IMR-90 (cell line): Measurements from ENCODE around the gene KRT77. TPM values are rescaled to one million over a fixed set of nuclear protein-coding genes. Genes with fewer than 3 reads are reported as not detected.

Source experiments
- ATAC-seq: fragments of 200-7000 bp; cut with Tn5 transposase; 2 replicates; pipeline ENCODE4 v1.9.1; 2020; ENCODE audit warnings: low read depth, mild to moderate bottlenecking, moderate library complexity
- BruUV-seq: library from RNA; stranded (reverse); fragments of 400-500 nt; replicated peaks from 2 replicates; lab custom pipeline; 2021; lab: Mats Ljungman, UMichigan
- CTCF ChIA-PET: fragments of 300-600 bp; formaldehyde crosslinking; extraction: SDS; loops from one replicate; lab custom pipeline; 2021; ENCODE audit warnings: antibody characterized with exemption; lab: Yijun Ruan, JAX
- POLR2A ChIA-PET: fragments of 300-600 bp; sonication (Branson Sonifier 250); formaldehyde crosslinking; loops from one replicate; lab custom pipeline; 2022; ENCODE audit warnings: antibody characterized with exemption; ENCODE audit not compliant: unreplicated experiment; lab: Charles Lee
- DNase-seq: peaks from one replicate; pipeline ENCODE4 v3.0.0; 2013
- H2AFZ ChIP-seq: replicated peaks from 2 replicates; pipeline ENCODE3; 2013; ENCODE audit warnings: low read length, mild to moderate bottlenecking; ENCODE audit not compliant: poor library complexity
- H2AK5ac ChIP-seq: 2 replicates; pipeline ENCODE4 v1.6.1; 2013; ENCODE audit warnings: low read depth, low read length, inconsistent platforms
- H2AK9ac ChIP-seq: replicated peaks from 2 replicates; pipeline ENCODE3; 2013; ENCODE audit warnings: mild to moderate bottlenecking, low read depth, low read length, moderate library complexity; ENCODE audit not compliant: poor library complexity
- H2BK120ac ChIP-seq: 2 replicates; pipeline ENCODE4 v1.6.1; 2013; ENCODE audit warnings: low read depth, low read length, inconsistent platforms
- H2BK15ac ChIP-seq: 3 replicates; pipeline ENCODE4 v1.6.1; 2013; ENCODE audit warnings: low read depth, low read length, inconsistent platforms
- H2BK20ac ChIP-seq: 2 replicates; pipeline ENCODE4 v1.6.1; 2013; ENCODE audit warnings: low read depth, mild to moderate bottlenecking, inconsistent platforms, low read length, moderate library complexity
- H2BK5ac ChIP-seq: 2 replicates; pipeline ENCODE4 v1.6.1; 2013; ENCODE audit warnings: mild to moderate bottlenecking, low read depth, low read length, inconsistent platforms; ENCODE audit not compliant: poor library complexity, severe bottlenecking
- H3K14ac ChIP-seq: replicated peaks from 2 replicates; pipeline ENCODE4 v1.6.1; 2013; ENCODE audit warnings: low read depth, low read length, inconsistent platforms
- H3K18ac ChIP-seq: 2 replicates; pipeline ENCODE4 v1.6.1; 2013; ENCODE audit warnings: low read depth, low read length, control low read depth
- H3K23ac ChIP-seq: 2 replicates; pipeline ENCODE4 v1.6.1; 2013; ENCODE audit warnings: low read depth, low read length, inconsistent platforms
- H3K27ac ChIP-seq: 2 replicates; pipeline ENCODE4 v1.5.1; 2013; ENCODE audit warnings: mild to moderate bottlenecking, control low read depth, low read length; ENCODE audit not compliant: insufficient read depth
- H3K27me3 ChIP-seq: 2 replicates; pipeline ENCODE4 v1.6.1; 2013; ENCODE audit warnings: low read length; ENCODE audit not compliant: control insufficient read depth, insufficient read depth
- H3K36me3 ChIP-seq: 2 replicates; pipeline ENCODE4 v1.6.1; 2013; ENCODE audit warnings: low read length, mixed read lengths; ENCODE audit not compliant: control insufficient read depth, insufficient read depth
- H3K4ac ChIP-seq: 2 replicates; pipeline ENCODE4 v1.6.1; 2013; ENCODE audit warnings: low read depth, low read length, inconsistent platforms
- H3K4me1 ChIP-seq: 2 replicates; pipeline ENCODE4 v1.6.1; 2013; ENCODE audit warnings: low read length, mixed read lengths; ENCODE audit not compliant: control insufficient read depth, insufficient read depth
- H3K4me2 ChIP-seq: 2 replicates; pipeline ENCODE4 v1.6.1; 2013; ENCODE audit warnings: low read depth, mild to moderate bottlenecking, control low read depth, low read length, moderate library complexity
- H3K4me3 ChIP-seq: 2 replicates; pipeline ENCODE4 v1.5.1; 2013; ENCODE audit warnings: low read depth, mild to moderate bottlenecking, control low read depth, low read length, moderate library complexity; ENCODE audit not compliant: insufficient read depth
- H3K56ac ChIP-seq: 2 replicates; pipeline ENCODE4 v1.6.1; 2013; ENCODE audit warnings: low read length, inconsistent platforms; ENCODE audit not compliant: insufficient read depth; ENCODE audit errors: extremely low read depth
- H3K79me1 ChIP-seq, 2 experiments: 2 replicates each; pipeline ENCODE4 v1.6.1; 2013; ENCODE audit warnings: low read length in 2 of 2, inconsistent platforms in 1 of 2, low read depth in 1 of 2
- H3K9ac ChIP-seq: 2 replicates; pipeline ENCODE4 v1.6.1; 2013; ENCODE audit warnings: low read depth, low read length, control low read depth
- H3K9me1 ChIP-seq: 2 replicates; pipeline ENCODE4 v1.6.1; 2013; ENCODE audit warnings: low read length, inconsistent platforms; ENCODE audit not compliant: insufficient read depth
- H3K9me3 ChIP-seq: 2 replicates; pipeline ENCODE4 v1.6.1; 2013; ENCODE audit warnings: low read length; ENCODE audit not compliant: control insufficient read depth, insufficient read depth
- H4K20me1 ChIP-seq: 2 replicates; pipeline ENCODE4 v1.6.1; 2013; ENCODE audit warnings: low read length, inconsistent platforms; ENCODE audit not compliant: insufficient read depth
- H4K5ac ChIP-seq: 2 replicates; pipeline ENCODE4 v1.6.1; 2013; ENCODE audit warnings: mild to moderate bottlenecking, low read depth, low read length, control low read depth
- H4K8ac ChIP-seq, 2 experiments: 2 replicates each; pipeline ENCODE4 v1.6.1; 2013; ENCODE audit warnings: low read depth in 2 of 2, low read length in 2 of 2, control low read depth in 1 of 2, inconsistent platforms in 1 of 2
- H4K91ac ChIP-seq: 2 replicates; pipeline ENCODE4 v1.6.1; 2013; ENCODE audit warnings: low read depth, low read length, inconsistent platforms; ENCODE audit not compliant: insufficient read depth
- CHD1 ChIP-seq: IDR thresholded peaks from 2 replicates; pipeline ENCODE4 v1.6.1; 2012; ENCODE audit warnings: low read depth, low read length, improper control_type of control experiment
- MAFK ChIP-seq: IDR thresholded peaks from 2 replicates; pipeline ENCODE4 v1.6.1; 2012; ENCODE audit warnings: low read depth, low read length, improper control_type of control experiment
- MAZ ChIP-seq: IDR thresholded peaks from 2 replicates; pipeline ENCODE4 v1.6.1; 2012; ENCODE audit warnings: low read depth, mild to moderate bottlenecking, low read length, improper control_type of control experiment, moderate library complexity, borderline replicate concordance
- RCOR1 ChIP-seq: IDR thresholded peaks from 2 replicates; pipeline ENCODE4 v1.6.1; 2012; ENCODE audit warnings: mild to moderate bottlenecking, low read length, improper control_type of control experiment; ENCODE audit not compliant: insufficient replicate concordance
- WGBS, 2 experiments: methylation state at CpG; one replicate each; pipeline versions ENCODE4 v1.1.5 to v1.1.7; 2013; ENCODE audit warnings: missing lambda C conversion rate in 2 of 2; ENCODE audit not compliant: insufficient read length in 1 of 2; ENCODE audit errors: extremely low coverage in 2 of 2; 5-methylcytosine and 5-hydroxymethylcytosine counted together
- dilution Hi-C: fragments of 300-500 bp; cut with HindIII; formaldehyde crosslinking; loops from one replicate; pipeline ENCODE4 v1.14.3; 2018; ENCODE audit warnings: low sequenced_read_pairs; ENCODE audit not compliant: unreplicated experiment
- in situ Hi-C: fragments of 300-500 bp; cut with MboI; formaldehyde crosslinking; loops from 3 replicates; pipeline ENCODE4 v1.14.3; 2019; ENCODE audit warnings: low sequenced_read_pairs, inconsistent platforms, mixed read lengths
- intact Hi-C: fragments of 100-400 bp; cut with micrococcal nuclease; formaldehyde crosslinking; loops from 2 replicates; pipeline ENCODE4 v1.10.0; 2022
- polyA plus RNA-seq, 3 experiments: library from polyadenylated mRNA; depleted of rRNA; stranded (reverse); fragments of >200 nt; gene quantifications; 2 replicates each; pipeline ENCODE4 v1.2.3, GENCODE V29; 2012; ENCODE audit warnings: low replicate concordance in 1 of 3
- total RNA-seq: library from RNA; depleted of rRNA; stranded (reverse); fragments of >200 nt; gene quantifications from 2 replicates; pipeline ENCODE4 v1.2.3, GENCODE V29; 2012

Gene KRT77
- total and polyA plus RNA-seq, 2 of the 4 experiments (the other 2 are of a cell fraction), result not detected

DNA sequence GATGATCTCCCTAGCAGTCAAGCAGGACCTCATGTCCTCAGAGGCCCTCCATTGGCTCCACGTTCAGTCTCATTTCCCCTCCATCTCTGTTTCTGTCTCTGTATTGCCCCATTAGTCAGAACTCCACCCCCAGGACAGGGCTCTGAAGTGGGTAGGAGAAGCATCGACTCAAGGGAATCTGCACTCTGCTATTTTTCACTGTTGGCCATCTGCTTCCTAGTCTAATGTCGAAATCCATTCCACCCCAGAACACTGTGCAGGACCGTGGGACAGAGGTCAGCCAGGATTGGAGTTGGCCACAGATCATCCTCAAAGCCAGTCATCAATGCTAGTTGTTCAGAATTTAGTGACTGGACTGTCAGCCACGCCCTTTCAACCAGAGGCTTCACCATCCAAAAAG lies 10.1 kb downstream of the KRT77 start:
- Histone ChIP-seq H3K9ac (no peak overlapping the region), H3K4me1 (peaks cover 2% of the 10 kb centered on the region; the same call in 1 of the 2 replicates), H3K18ac (no peak overlapping the region), H2BK15ac (no peak overlapping the region), H3K79me1 (no peaks in the 10 kb centered on the region), H2BK20ac (no peak overlapping the region), H3K9me3 (no peaks in the 10 kb centered on the region), H2AFZ (no peak overlapping the region), H3K4me2 (no peak overlapping the region), H3K4me3 (no peak overlapping the region), H2AK5ac (no peak overlapping the region), H4K20me1 (no peaks in the 10 kb centered on the region), H4K91ac (no peak overlapping the region), H4K5ac (no peak overlapping the region), H3K23ac (no peak overlapping the region), H3K9me1 (no peaks in the 10 kb centered on the region), H3K36me3 (no peaks in the 10 kb centered on the region), H3K14ac (no peak overlapping the region), H2AK9ac (no peak overlapping the region), H3K4ac (no peak overlapping the region), H3K27me3 (peaks cover 54% of the 10 kb centered on the region), H3K27ac (no peak overlapping the region), H2BK120ac (no peak overlapping the region), H2BK5ac (no peak overlapping the region), H3K56ac (no peak overlapping the region), H4K8ac (no peak overlapping the region)
- ATAC-seq (no peak), DNase-seq (no peak)
- in situ Hi-C loops, result no loop called here
- ChIA-PET CTCF (no interaction called here), POLR2A (no interaction called here)
- intact Hi-C loops, result no loop called here
- BruUV-seq, result no TSS peak
- no peak for TF ChIP-seq MAFK
- no peak for TF ChIP-seq MAZ
- TF ChIP-seq CHD1, result no peak
- TF ChIP-seq RCOR1, result no peak
- WGBS, 2 experiments, result no CpG with 5 or more reads among the region's 5 CpGs
- dilution Hi-C loops, result no loop called here
